Stimulated activated CD8-positive, alpha-beta memory T cell treated with anti-CD3 and anti-CD28 coated beads, Interleukin-4, amount 100 ng/mL, for 24 hours (primary cell): ENCODE measurements around the gene ME3.
"Not testable (repeated sequence)": the region's sequence is repeated elsewhere in the genome, so short reads cannot be mapped to it uniquely, and the experiment has no call there.

Source experiments
- DNase-seq: peaks from one replicate; pipeline ENCODE4 v3.0.0-alpha.2; 2020; ENCODE audit warnings: low read depth

Gene ME3

GRCh38 chr11:86459682-86460460 lies 212.5 kb downstream of the ME3 start:
- DNase-seq: no peak

- no peak for DNase-seq
These were observed 213.4 kb downstream of the ME3 start for GRCh38 chr11:86459002-86459385.

DNA sequence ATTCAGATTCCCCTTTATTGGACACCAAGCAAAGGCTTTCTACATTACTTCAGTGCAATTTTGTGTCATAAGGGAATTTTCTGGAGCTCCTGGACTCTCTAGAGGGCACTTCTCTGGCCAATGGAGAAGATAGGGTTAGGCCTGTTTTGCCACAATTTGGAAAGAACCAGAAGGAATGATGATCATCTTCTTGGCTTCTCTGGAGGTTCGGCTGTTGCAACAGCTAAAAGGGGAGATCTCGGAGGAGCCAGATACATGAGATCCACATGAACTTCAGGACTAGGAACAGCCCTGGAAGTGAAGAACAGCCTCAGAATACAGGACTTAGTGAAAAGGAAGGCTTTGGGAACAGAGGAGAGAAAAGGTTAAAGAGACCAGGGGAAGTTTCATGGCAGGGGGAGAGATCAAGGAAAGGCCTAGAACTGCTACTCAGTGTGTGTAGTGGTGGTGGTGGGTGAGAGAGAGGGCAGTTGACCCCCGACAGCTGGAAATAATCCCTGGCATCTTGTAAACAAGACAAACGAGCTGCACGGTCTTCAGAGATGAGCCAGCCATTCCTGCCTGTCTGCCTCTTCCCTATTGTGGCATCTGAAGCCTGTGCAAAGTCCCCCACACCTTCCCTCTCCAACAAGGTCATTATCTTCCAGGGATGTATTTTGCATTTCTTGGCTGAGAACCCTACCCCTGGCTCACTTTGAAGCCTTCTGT lies 214.0 kb downstream of the ME3 start:
- DNase-seq: no peak

DNA sequence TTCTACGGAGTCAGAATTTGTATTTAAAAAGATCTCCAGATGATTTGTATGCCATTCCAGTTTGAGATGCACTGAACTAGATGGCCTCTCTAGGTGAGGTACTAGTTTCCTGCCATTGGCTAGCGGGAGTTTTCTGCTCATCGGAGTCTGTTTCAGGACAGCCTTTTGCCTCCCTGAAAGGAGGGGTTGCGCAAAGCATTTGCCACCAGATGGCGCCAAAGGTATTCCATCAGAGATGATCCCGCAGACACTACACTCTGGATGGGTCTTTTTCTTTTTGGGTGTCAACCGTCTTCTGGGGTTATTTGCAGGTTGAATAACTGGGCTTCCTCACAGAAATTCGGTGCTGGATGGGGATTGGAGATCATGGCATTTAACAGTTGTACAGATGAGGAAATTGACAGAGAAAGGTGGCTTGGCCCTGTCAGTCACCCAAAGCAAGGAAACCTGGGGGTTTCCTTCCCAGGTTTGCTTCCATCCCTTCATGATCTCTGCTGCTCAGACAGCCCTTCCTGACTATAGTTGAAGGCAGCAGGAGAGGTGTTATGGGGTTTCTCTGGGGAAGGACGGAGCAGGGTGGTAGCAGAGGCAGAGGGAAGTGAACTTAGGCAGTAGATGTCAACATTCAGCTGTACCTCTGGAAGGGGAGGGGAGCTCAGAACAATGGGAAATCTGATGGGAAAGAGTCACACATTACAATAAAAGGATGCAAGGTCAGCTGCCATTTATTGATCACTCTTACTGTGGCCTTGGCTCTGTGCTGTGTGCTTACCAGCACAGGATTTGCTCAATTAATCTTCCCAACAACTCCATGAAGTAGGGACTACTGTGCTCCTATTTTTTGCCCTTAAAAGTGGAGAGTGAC lies 216.1 kb downstream of the ME3 start:
- peak; percentile 73 for DNase-seq

- no peak for DNase-seq
These were observed 219.0 kb downstream of the ME3 start for GRCh38 chr11:86453290-86454030.

GRCh38 chr11:86449993-86450629 lies 222.3 kb downstream of the ME3 start:
- DNase-seq: no peak

DNA sequence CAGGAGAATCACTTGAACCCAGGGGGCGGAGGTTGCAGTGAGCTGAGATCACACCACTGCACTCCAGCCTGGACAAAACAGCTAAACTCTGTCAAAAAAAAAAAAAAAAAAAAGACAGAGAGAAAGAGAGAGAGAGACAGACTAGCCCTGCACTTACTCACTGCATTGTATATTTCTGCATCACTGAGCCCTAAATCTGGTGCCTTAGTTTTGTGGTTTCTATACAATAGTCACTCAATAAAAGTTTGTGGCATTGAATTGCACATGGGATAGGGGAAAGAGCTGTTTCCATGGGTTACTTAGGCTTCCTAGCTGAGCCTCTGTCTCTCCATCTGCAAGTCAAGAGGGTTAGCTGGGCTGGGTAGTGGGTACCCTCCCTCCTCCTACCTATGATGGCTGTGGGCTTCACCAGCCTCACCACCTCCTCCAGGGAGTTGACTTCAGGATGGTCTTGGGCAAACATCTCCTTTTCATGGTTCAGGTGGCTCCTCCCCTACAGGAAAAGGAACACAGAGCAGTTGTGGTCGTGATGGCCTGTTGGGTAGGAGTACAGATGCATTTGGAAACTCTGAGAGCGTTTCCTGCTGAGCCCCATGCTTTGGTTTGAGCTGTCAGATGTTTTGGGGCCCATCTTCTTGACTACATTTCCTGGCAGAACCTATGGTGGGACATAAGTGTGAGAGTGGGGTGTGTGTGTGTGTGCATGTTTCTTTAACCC lies 224.5 kb downstream of the ME3 start:
- DNase-seq: no peak

DNA sequence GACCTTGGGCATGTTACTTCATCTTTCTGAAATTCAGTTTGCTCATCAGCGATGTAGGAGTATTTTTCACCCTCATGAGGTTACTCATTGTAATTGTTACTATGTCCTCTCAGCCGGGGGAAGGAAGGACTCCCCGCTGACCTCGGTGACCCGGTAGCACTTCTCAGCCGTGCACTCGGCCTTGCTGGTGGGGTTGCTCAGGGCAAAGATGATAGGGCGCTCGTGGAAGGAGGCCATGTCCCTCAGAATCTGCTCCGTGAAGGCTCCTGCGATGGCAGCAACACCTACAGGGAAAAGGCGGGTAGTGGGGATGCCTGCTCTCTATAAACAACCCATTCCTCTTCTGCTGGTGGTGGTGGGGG lies 225.5 kb downstream of the ME3 start:
- DNase-seq: no peak

DNA sequence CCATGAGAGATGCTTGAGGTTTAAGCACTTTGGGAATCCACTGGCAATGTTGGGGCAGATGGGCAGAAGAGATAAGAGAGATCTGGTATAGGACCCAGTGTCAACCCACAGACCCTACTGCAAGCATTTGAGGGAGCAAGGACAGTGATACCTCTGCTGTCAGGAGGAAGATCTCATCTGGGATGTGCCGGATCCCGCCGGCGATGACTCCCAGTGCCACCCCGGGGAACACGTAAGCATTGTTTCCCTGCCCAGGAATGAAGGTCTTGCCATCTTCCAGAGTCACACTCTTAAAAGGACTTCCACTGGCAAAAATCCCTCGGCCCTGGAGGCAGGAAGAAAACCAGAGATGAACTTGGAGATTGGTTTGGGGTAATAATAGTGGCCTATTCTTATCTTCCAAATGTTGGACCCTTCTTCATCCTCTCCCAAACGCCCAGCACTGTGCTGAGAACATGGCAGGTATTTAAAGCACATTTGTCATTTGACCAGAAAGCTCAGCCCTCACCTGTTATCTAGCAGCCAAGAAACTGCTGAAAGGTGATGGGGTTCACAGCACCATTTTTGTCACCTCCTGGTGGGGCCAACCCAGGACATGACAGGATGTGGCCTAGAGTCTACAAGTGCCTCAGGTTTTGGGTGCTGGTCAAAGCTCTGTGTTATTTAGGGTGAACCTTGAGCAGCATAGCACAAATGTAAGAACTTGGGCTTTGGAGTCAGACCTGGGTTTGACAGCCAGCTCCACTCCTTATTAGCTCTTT lies 226.1 kb downstream of the ME3 start:
- no peak for DNase-seq

DNA sequence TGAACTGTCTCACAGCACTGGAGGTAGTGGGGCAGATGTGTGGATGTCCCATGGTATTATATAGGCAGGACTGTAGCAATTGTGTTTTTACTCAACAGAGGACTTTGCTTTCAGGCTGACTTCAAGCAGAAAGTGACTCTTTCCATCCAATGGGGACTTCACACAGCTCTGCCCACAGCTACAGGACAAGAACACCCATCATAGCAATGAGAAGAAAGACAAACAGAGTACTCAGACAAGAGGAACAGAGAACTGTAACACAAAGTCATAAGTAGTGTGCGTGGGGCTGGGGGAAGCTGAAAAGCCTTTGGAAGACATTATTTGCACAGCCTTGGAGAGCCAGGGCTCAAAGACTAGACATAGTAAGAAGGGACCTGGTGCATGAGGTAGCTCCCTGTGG lies 227.4 kb downstream of the ME3 start:
- no peak for DNase-seq

DNA sequence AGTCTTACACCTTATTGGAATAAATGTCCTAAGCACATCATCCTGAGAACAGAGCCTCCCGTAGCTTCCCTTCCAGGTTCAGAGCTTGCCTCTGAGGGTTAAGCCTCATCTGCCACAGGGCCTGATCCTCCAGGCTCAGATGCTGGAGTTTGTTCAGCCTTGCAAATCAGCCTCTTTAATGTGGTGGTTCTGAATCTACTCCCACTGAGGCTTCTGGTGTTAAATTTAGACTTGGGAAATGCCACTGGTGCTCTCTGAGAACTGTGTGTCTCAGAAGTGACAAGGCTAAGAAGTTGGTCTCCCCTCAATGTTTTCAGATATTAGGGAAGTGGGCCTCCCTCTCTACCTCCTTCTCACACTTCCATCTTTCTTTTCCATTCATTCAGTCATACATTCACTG lies 229.0 kb downstream of the ME3 start:
- DNase-seq: no peak

- no peak for DNase-seq
These were observed 229.6 kb downstream of the ME3 start for GRCh38 chr11:86442827-86443226.

GRCh38 chr11:86442420-86442819 lies 230.0 kb downstream of the ME3 start:
- DNase-seq: no peak

- no peak for DNase-seq
These were observed 231.6 kb downstream of the ME3 start for GRCh38 chr11:86440843-86441242.

GRCh38 chr11:86440305-86440716 lies 232.1 kb downstream of the ME3 start:
- no peak for DNase-seq

- DNase-seq: no peak
These were observed 233.7 kb downstream of the ME3 start for GRCh38 chr11:86438685-86439084.

DNA sequence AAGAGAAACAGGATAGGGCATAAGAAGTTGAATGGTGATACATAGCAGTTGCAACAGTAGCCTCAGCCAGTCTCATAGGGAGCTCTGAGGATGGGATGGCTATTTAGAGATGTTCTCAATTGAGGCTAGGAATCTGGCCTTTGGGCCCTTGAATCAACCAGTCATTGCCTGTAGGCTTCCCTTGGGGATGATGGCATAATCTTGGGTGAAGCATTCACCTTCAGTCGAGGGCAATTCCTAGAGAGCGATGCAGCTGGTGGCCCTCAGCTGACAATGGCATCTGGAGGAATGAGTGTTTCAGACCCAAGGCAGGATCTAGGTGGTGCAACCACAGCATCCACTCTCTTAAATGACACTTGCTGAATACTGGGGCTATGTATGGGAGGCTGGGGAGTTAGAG lies 236.7 kb downstream of the ME3 start:
- DNase-seq: no peak

- DNase-seq: not testable (repeated sequence)
These were observed 238.9 kb downstream of the ME3 start for GRCh38 chr11:86433361-86434095.

- no peak for DNase-seq
These were observed 241.2 kb downstream of the ME3 start for GRCh38 chr11:86431258-86431657.
